Common myeloid progenitor, CD34-positive (primary cell): ENCODE results near the gene MYO10.

Source experiments
- CTCF ChIA-PET: fragments of 350-600 bp; sonication (Branson Sonifier 250); formaldehyde crosslinking; loops from one replicate; lab custom pipeline; 2021; ENCODE audit warnings: antibody characterized with exemption; lab: Charles Lee
- POLR2A ChIA-PET: fragments of 350-600 bp; sonication (Branson Sonifier 250); formaldehyde crosslinking; loops from one replicate; lab custom pipeline; 2021; ENCODE audit warnings: antibody characterized with exemption; lab: Charles Lee
- DNase-seq, 3 donors: peaks; one replicate each; pipeline versions ENCODE4 v3.0.0 to v3.0.0-alpha.2; 2013
- H3K27ac ChIP-seq, 2 experiments: 1 replicate in 1 of 2; 2 replicates in 1 of 2; pipeline ENCODE4 v1.7.0; 2013; ENCODE audit warnings: inconsistent platforms in 2 of 2, low read length in 2 of 2, mild to moderate bottlenecking in 2 of 2, low read depth in 1 of 2, moderate library complexity in 1 of 2; ENCODE audit not compliant: severe bottlenecking in 2 of 2, insufficient read depth in 1 of 2, poor library complexity in 1 of 2
- H3K27me3 ChIP-seq, 5 experiments: replicated peaks in 2 of 5; 1 replicate in 3 of 5; 2 replicates in 2 of 5; pipeline versions ENCODE4 v1.6.1 to v1.7.0; 2013; ENCODE audit warnings: low read length in 4 of 5, mild to moderate bottlenecking in 2 of 5, moderate library complexity in 2 of 5, inconsistent platforms in 1 of 5; ENCODE audit not compliant: insufficient read depth in 5 of 5, control insufficient read depth in 4 of 5
- H3K36me3 ChIP-seq, 4 experiments: 1 replicate in 2 of 4; 2 replicates in 2 of 4; pipeline versions ENCODE4 v1.6.1 to v1.7.0; 2013; ENCODE audit warnings: low read length in 3 of 4, control low read depth in 1 of 4, mild to moderate bottlenecking in 1 of 4; ENCODE audit not compliant: control insufficient read depth in 4 of 4, insufficient read depth in 4 of 4
- H3K4me1 ChIP-seq, 4 experiments: 1 replicate in 3 of 4; 2 replicates in 1 of 4; pipeline versions ENCODE4 v1.6.1 to v1.7.1; 2013; ENCODE audit warnings: low read length in 3 of 4, mild to moderate bottlenecking in 3 of 4, control low read depth in 1 of 4, inconsistent platforms in 1 of 4, moderate library complexity in 1 of 4; ENCODE audit not compliant: control insufficient read depth in 4 of 4, insufficient read depth in 4 of 4; ENCODE audit errors: control extremely low read depth in 1 of 4
- H3K4me3 ChIP-seq, 7 experiments: 1 replicate in 4 of 7; 2 replicates in 3 of 7; pipeline versions ENCODE4 v1.5.1 to v1.7.0; 2013; ENCODE audit warnings: mild to moderate bottlenecking in 7 of 7, low read length in 6 of 7, moderate library complexity in 6 of 7, inconsistent platforms in 2 of 7, low read depth in 2 of 7, control low read depth in 1 of 7; ENCODE audit not compliant: insufficient read depth in 4 of 7, control insufficient read depth in 1 of 7; ENCODE audit errors: extremely low read depth in 1 of 7
- H3K9me3 ChIP-seq, 5 experiments: 1 replicate in 4 of 5; 2 replicates in 1 of 5; pipeline versions ENCODE4 v1.6.1 to v1.7.1; 2013; ENCODE audit warnings: low read length in 4 of 5, mild to moderate bottlenecking in 2 of 5, inconsistent platforms in 1 of 5, low read depth in 1 of 5, moderate library complexity in 1 of 5; ENCODE audit not compliant: control insufficient read depth in 4 of 5, insufficient read depth in 2 of 5; ENCODE audit errors: control extremely low read depth in 1 of 5
- WGBS: methylation state at CpG from one replicate; pipeline ENCODE4 v1.1.5; 2013; ENCODE audit not compliant: insufficient coverage; 5-methylcytosine and 5-hydroxymethylcytosine counted together

MYO10 gene

GRCh38 chr5:16674750-16675149 lies 261.3 kb downstream of the MYO10 start:
- no peaks in the 10 kb centered on the region for H3K36me3 ChIP-seq
- no peaks in the 10 kb centered on the region for H3K27me3 ChIP-seq
- H3K4me1 ChIP-seq = no peaks in the 10 kb centered on the region
- ChIA-PET POLR2A (no interaction called here), CTCF (interaction anchor here (1.1 to 4.0 kb wide), 2 partner anchors 9 to 15 kb away, joined by 3 to 12 read pairs; no protein-coding TSS in a partner anchor)
- no peak overlapping the region for H3K4me3 ChIP-seq
- H3K27ac ChIP-seq = no peak overlapping the region
- H3K9me3 ChIP-seq = no peaks in the 10 kb centered on the region
- DNase-seq = no peak
- 99% methylated on average over 8 of the region's 8 CpGs for WGBS

GRCh38 chr5:16673241-16674201 lies 262.6 kb downstream of the MYO10 start:
- Histone ChIP-seq H3K36me3 (no peaks in the 10 kb centered on the region), H3K27me3 (no peaks in the 10 kb centered on the region), H3K4me1 (no peaks in the 10 kb centered on the region), H3K4me3 (no peak overlapping the region), H3K27ac (no peak overlapping the region), H3K9me3 (no peaks in the 10 kb centered on the region)
- 97% methylated on average over 16 of the region's 18 CpGs for WGBS
- DNase-seq = no peak
- POLR2A ChIA-PET = no interaction called here
- CTCF ChIA-PET = interaction anchor here (1.3 to 4.0 kb wide), 3 partner anchors 16 to 185 kb away, joined by 3 to 12 read pairs (median 6); no protein-coding TSS in a partner anchor

- Histone ChIP-seq H3K36me3 (no peaks in the 10 kb centered on the region), H3K27ac (no peak overlapping the region), H3K27me3 (no peaks in the 10 kb centered on the region), H3K4me1 (no peaks in the 10 kb centered on the region), H3K4me3 (no peak overlapping the region), H3K9me3 (no peaks in the 10 kb centered on the region)
- no peak for DNase-seq
- ChIA-PET CTCF (no interaction called here), POLR2A (no interaction called here)
- 89% methylated on average over 5 of the region's 7 CpGs for WGBS
Measured at GRCh38 chr5:16671208-16671607, 264.9 kb downstream of the MYO10 start.

GRCh38 chr5:16669776-16670175 lies 266.3 kb downstream of the MYO10 start:
- Histone ChIP-seq H3K9me3 (no peaks in the 10 kb centered on the region), H3K27ac (no peak overlapping the region), H3K36me3 (no peaks in the 10 kb centered on the region), H3K4me3 (no peak overlapping the region), H3K27me3 (no peaks in the 10 kb centered on the region), H3K4me1 (no peaks in the 10 kb centered on the region)
- ChIA-PET POLR2A (no interaction called here), CTCF (interaction anchor here (6.1 kb wide), 1 partner anchor 182 kb away, joined by 29 read pairs; no protein-coding TSS in a partner anchor)
- WGBS = no CpG with 5 or more reads among the region's 3 CpGs
- no peak for DNase-seq

GRCh38 chr5:16668631-16669030 lies 267.5 kb downstream of the MYO10 start:
- ChIA-PET CTCF (interaction anchor here (0.8 to 6.1 kb wide), 4 partner anchors 49 to 181 kb away, joined by 3 to 38 read pairs (median 16); no protein-coding TSS in a partner anchor), POLR2A (no interaction called here)
- H3K27ac ChIP-seq = no peak overlapping the region
- no peak for DNase-seq
- H3K27me3 ChIP-seq = no peaks in the 10 kb centered on the region
- 94% methylated on average over 6 of the region's 6 CpGs for WGBS
- no peaks in the 10 kb centered on the region for H3K4me1 ChIP-seq
- no peaks in the 10 kb centered on the region for H3K9me3 ChIP-seq
- no peaks in the 10 kb centered on the region for H3K36me3 ChIP-seq
- no peak overlapping the region for H3K4me3 ChIP-seq

- no peak overlapping the region for H3K27ac ChIP-seq
- CTCF ChIA-PET = interaction anchor here (1.1 to 6.1 kb wide), 5 partner anchors 10 to 181 kb away, joined by 3 to 38 read pairs (median 4); no protein-coding TSS in a partner anchor
- no peaks in the 10 kb centered on the region for H3K27me3 ChIP-seq
- POLR2A ChIA-PET = no interaction called here
- no peaks in the 10 kb centered on the region for H3K36me3 ChIP-seq
- WGBS = 96% methylated on average over 11 of the region's 11 CpGs
- H3K9me3 ChIP-seq = no peaks in the 10 kb centered on the region
- no peak for DNase-seq
- H3K4me3 ChIP-seq = no peak overlapping the region
- no peaks in the 10 kb centered on the region for H3K4me1 ChIP-seq
Measured at GRCh38 chr5:16668194-16668593, 267.9 kb downstream of the MYO10 start.
